ENCODE data around the gene NRARP. TPM values are rescaled to one million over a fixed set of nuclear protein-coding genes. Genes with fewer than 3 reads are reported as not detected.

NRARP gene
- total and polyA plus RNA-seq, 2 of the 8 experiments (the other 6 are each of a cell fraction or from before 2014, with no cell fraction given): 32.5 to 37.2 TPM

GRCh38 chr9:137300567-137301080, 1.4 kb downstream of the NRARP start (continued):
- TF ChIP-seq CHD7 (IDR thresholded peaks at IDR 0.05; ENCODE audit: insufficient replicate concordance, low read length): no peak
